Fibroblast of the conjunctiva (primary cell): ENCODE measurements around the gene PPM1L.
A peak's percentile ranks its signal among the peaks of the same experiment; 100 is the strongest.

ENCODE experiments used
- DNase-seq: peaks from one replicate; pipeline ENCODE4 v3.0.0-alpha.2; 2010; ENCODE audit warnings: low read depth

PPM1L gene

GRCh38 chr3:160808838-160809237 lies 52.8 kb downstream of the PPM1L start:
- DNase-seq = no peak

GRCh38 chr3:160809453-160809852 lies 53.4 kb downstream of the PPM1L start:
- no peak for DNase-seq

GRCh38 chr3:160810362-160811236 lies 54.6 kb downstream of the PPM1L start:
- DNase-seq = peak; percentile 67

- no peak for DNase-seq
Measured at GRCh38 chr3:160811237-160811548, 55.2 kb downstream of the PPM1L start.

GRCh38 chr3:160812304-160812703 lies 56.3 kb downstream of the PPM1L start:
- DNase-seq = no peak

- DNase-seq = no peak
Measured at GRCh38 chr3:160815280-160815679, 59.2 kb downstream of the PPM1L start.

- DNase-seq = no peak
Measured at GRCh38 chr3:160820022-160820421, 64.0 kb downstream of the PPM1L start.

- DNase-seq = no peak
Measured at GRCh38 chr3:160820430-160820829, 64.4 kb downstream of the PPM1L start.

GRCh38 chr3:160822936-160823335 lies 66.9 kb downstream of the PPM1L start:
- no peak for DNase-seq

- DNase-seq = no peak
Measured at GRCh38 chr3:160825311-160825800, 69.3 kb downstream of the PPM1L start.

- no peak for DNase-seq
Measured at GRCh38 chr3:160826408-160826807, 70.4 kb downstream of the PPM1L start.

- no peak for DNase-seq
Measured at GRCh38 chr3:160826991-160827390, 71.0 kb downstream of the PPM1L start.

- DNase-seq = no peak
Measured at GRCh38 chr3:160827516-160827915, 71.5 kb downstream of the PPM1L start.

- no peak for DNase-seq
Measured at GRCh38 chr3:160828880-160829279, 72.8 kb downstream of the PPM1L start.

GRCh38 chr3:160829486-160830009 lies 73.5 kb downstream of the PPM1L start:
- DNase-seq = no peak

- no peak for DNase-seq
Measured at GRCh38 chr3:160830796-160831195, 74.8 kb downstream of the PPM1L start.

GRCh38 chr3:160831401-160831800 lies 75.4 kb downstream of the PPM1L start:
- no peak for DNase-seq

- DNase-seq = no peak
Measured at GRCh38 chr3:160837394-160837980, 81.5 kb downstream of the PPM1L start.

- no peak for DNase-seq
Measured at GRCh38 chr3:160840590-160840989, 84.6 kb downstream of the PPM1L start.

GRCh38 chr3:160841455-160841854 lies 85.4 kb downstream of the PPM1L start:
- no peak for DNase-seq

- no peak for DNase-seq
Measured at GRCh38 chr3:160842021-160843005, 86.3 kb downstream of the PPM1L start.

GRCh38 chr3:160851629-160852210 lies 95.7 kb downstream of the PPM1L start:
- no peak for DNase-seq
